ENCODE results near the gene OR1F1. TPM values are rescaled to one million over a fixed set of nuclear protein-coding genes. Genes with fewer than 3 reads are reported as not detected.
"Not testable (repeated sequence)": the region's sequence is repeated elsewhere in the genome, so short reads cannot be mapped to it uniquely, and the experiment has no call there.

Gene OR1F1
- total and polyA plus RNA-seq, 2 donors, result 0.02 TPM; not detected in 1

- 85% methylated on average over 8 of the region's 8 CpGs for WGBS
- peaks cover 0 to 20% of the 10 kb centered on the region in 2 donors for H3K9me3 ChIP-seq (ENCODE audit: control insufficient read depth in 2 of 2, insufficient read depth in 1 of 2, low read length in 1 of 2)
- DNase-seq (ENCODE audit: low read depth in 6 of 9, low spot score in 9 of 9), result no peak
- no peak overlapping the region for H3K4me3 ChIP-seq (ENCODE audit: low read length in 2 of 2)
- H3K27ac ChIP-seq (ENCODE audit: low read depth in 1 of 2, low read length in 1 of 2), result no peak overlapping the region
- peaks cover 77 to 100% of the 10 kb centered on the region in 2 donors for H3K27me3 ChIP-seq (ENCODE audit: control insufficient read depth in 2 of 2, insufficient read depth in 1 of 2, low read length in 1 of 2)
- no peaks in the 10 kb centered on the region for H3K36me3 ChIP-seq (ENCODE audit: control insufficient read depth in 2 of 2, insufficient read depth in 2 of 2, low read length in 1 of 2)
- peaks cover 0 to 8% of the 10 kb centered on the region in 2 donors for H3K4me1 ChIP-seq (ENCODE audit: control insufficient read depth in 2 of 2, insufficient read depth in 2 of 2, low read length in 2 of 2)
These were observed 8.4 kb upstream of the OR1F1 start for GRCh38 chr16:3179651-3180050.

- H3K9me3 ChIP-seq (ENCODE audit: control insufficient read depth in 2 of 2, insufficient read depth in 1 of 2, low read length in 1 of 2), result peaks cover 0 to 15% of the 10 kb centered on the region in 2 donors
- peaks cover 0 to 8% of the 10 kb centered on the region in 2 donors for H3K4me1 ChIP-seq (ENCODE audit: control insufficient read depth in 2 of 2, insufficient read depth in 2 of 2, low read length in 2 of 2)
- DNase-seq (ENCODE audit: low read depth in 6 of 9, low spot score in 9 of 9), result no peak
- H3K27me3 ChIP-seq (ENCODE audit: control insufficient read depth in 2 of 2, insufficient read depth in 1 of 2, low read length in 1 of 2), result peaks cover 71 to 100% of the 10 kb centered on the region in 2 donors
- no peak overlapping the region for H3K27ac ChIP-seq (ENCODE audit: low read depth in 1 of 2, low read length in 1 of 2)
- H3K36me3 ChIP-seq (ENCODE audit: control insufficient read depth in 2 of 2, insufficient read depth in 2 of 2, low read length in 1 of 2), result no peaks in the 10 kb centered on the region
- H3K4me3 ChIP-seq (ENCODE audit: low read length in 2 of 2), result no peak overlapping the region
- 29% methylated on average over 21 of the region's 21 CpGs for WGBS
These were observed 7.5 kb upstream of the OR1F1 start for GRCh38 chr16:3180445-3180878.

DNA sequence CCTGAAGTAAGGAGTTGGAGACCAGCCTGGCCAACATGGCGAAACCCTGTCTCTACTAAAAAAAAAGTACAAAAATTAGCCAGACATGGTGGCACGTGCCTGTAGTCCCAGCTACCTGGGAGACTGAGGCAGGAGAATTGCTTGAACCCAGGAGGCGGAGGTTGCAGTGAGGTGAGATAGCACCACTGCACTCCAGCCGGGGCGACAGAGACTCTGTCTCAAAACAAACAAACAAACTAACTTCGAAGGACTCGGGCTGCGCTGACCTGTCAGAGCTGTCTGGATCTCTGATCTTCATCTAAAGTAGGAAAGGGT lies 5.8 kb upstream of the OR1F1 start:
- not testable (repeated sequence) for H3K4me3 ChIP-seq (ENCODE audit: low read length in 2 of 2); DNase-seq (ENCODE audit: low read depth in 6 of 9, low spot score in 9 of 9); H3K36me3 ChIP-seq (ENCODE audit: control insufficient read depth in 2 of 2, insufficient read depth in 2 of 2, low read length in 1 of 2); H3K27ac ChIP-seq (ENCODE audit: low read depth in 1 of 2, low read length in 1 of 2); H3K4me1 ChIP-seq (ENCODE audit: control insufficient read depth in 2 of 2, insufficient read depth in 2 of 2, low read length in 2 of 2)
- WGBS, result 48% methylated on average over 8 of the region's 8 CpGs
- peaks cover 73 to 100% of the 10 kb centered on the region in 2 donors for H3K27me3 ChIP-seq (ENCODE audit: control insufficient read depth in 2 of 2, insufficient read depth in 1 of 2, low read length in 1 of 2)
- peaks cover 0 to 15% of the 10 kb centered on the region in 2 donors for H3K9me3 ChIP-seq (ENCODE audit: control insufficient read depth in 2 of 2, insufficient read depth in 1 of 2, low read length in 1 of 2)

- H3K9me3 ChIP-seq (ENCODE audit: control insufficient read depth in 2 of 2, insufficient read depth in 1 of 2, low read length in 1 of 2), result peaks cover 0 to 15% of the 10 kb centered on the region in 2 donors
- H3K27ac ChIP-seq (ENCODE audit: low read depth in 1 of 2, low read length in 1 of 2), result no peak overlapping the region
- peaks cover 74 to 100% of the 10 kb centered on the region in 2 donors for H3K27me3 ChIP-seq (ENCODE audit: control insufficient read depth in 2 of 2, insufficient read depth in 1 of 2, low read length in 1 of 2)
- peaks cover 0 to 8% of the 10 kb centered on the region in 2 donors for H3K4me1 ChIP-seq (ENCODE audit: control insufficient read depth in 2 of 2, insufficient read depth in 2 of 2, low read length in 2 of 2)
- H3K4me3 ChIP-seq (ENCODE audit: low read length in 2 of 2), result no peak overlapping the region
- WGBS, result 3% methylated on average over 72 of the region's 72 CpGs
- H3K36me3 ChIP-seq (ENCODE audit: control insufficient read depth in 2 of 2, insufficient read depth in 2 of 2, low read length in 1 of 2), result no peaks in the 10 kb centered on the region
- DNase-seq (ENCODE audit: low read depth in 6 of 9, low spot score in 9 of 9), result no peak
These were observed 5.2 kb upstream of the OR1F1 start for GRCh38 chr16:3182608-3183444.

DNA sequence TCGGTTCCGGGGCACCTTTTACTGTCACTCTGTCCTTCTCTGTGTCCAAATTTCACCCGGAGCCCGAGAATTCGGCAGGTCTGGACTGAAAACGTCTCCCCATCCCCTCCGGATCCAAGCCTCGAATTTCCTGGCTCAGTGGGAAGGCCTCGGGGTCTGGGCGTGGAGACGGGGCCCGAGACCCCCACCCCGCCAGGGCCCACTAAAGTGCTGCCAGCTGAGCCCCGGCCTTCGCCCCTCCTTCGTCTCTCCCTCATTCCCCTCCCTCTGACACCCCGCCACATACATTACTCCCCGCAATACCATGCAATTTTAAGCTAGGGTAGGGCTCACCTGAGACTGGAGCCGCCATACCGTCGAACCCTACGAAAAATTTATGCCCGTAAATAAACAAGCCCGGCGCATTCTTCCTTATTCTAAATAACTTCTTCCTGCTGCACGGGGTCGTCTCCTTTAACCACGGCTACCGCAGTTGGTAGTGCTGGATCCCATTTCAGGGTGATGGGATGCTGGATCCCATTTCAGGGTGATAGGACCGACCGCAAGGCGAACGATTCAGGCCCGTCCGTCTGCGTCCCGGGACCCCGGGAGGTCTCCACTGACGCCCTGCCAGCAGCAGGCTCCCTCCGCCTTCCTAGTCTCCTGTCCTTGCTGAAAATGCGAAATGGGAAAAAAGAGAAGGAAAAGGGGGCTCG lies 4.4 kb upstream of the OR1F1 start:
- no peak overlapping the region for H3K4me3 ChIP-seq (ENCODE audit: low read length in 2 of 2)
- H3K36me3 ChIP-seq (ENCODE audit: control insufficient read depth in 2 of 2, insufficient read depth in 2 of 2, low read length in 1 of 2), result no peaks in the 10 kb centered on the region
- H3K27ac ChIP-seq (ENCODE audit: low read depth in 1 of 2, low read length in 1 of 2), result no peak overlapping the region
- no peak for DNase-seq (ENCODE audit: low read depth in 6 of 9, low spot score in 9 of 9)
- peaks cover 0 to 12% of the 10 kb centered on the region in 2 donors for H3K4me1 ChIP-seq (ENCODE audit: control insufficient read depth in 2 of 2, insufficient read depth in 2 of 2, low read length in 2 of 2)
- H3K27me3 ChIP-seq (ENCODE audit: control insufficient read depth in 2 of 2, insufficient read depth in 1 of 2, low read length in 1 of 2), result peaks cover 79 to 100% of the 10 kb centered on the region in 2 donors
- H3K9me3 ChIP-seq (ENCODE audit: control insufficient read depth in 2 of 2, insufficient read depth in 1 of 2, low read length in 1 of 2), result peaks cover 0 to 15% of the 10 kb centered on the region in 2 donors
- 9% methylated on average over 42 of the region's 42 CpGs for WGBS

- no peak overlapping the region for H3K27ac ChIP-seq (ENCODE audit: low read depth in 1 of 2, low read length in 1 of 2)
- H3K4me1 ChIP-seq (ENCODE audit: control insufficient read depth in 2 of 2, insufficient read depth in 2 of 2, low read length in 2 of 2), result peaks cover 0 to 18% of the 10 kb centered on the region in 2 donors
- peaks cover 2 to 28% of the 10 kb centered on the region in 2 donors for H3K9me3 ChIP-seq (ENCODE audit: control insufficient read depth in 2 of 2, insufficient read depth in 1 of 2, low read length in 1 of 2)
- WGBS, result 80% methylated on average over 23 of the region's 23 CpGs
- peaks cover 80 to 100% of the 10 kb centered on the region in 2 donors for H3K27me3 ChIP-seq (ENCODE audit: control insufficient read depth in 2 of 2, insufficient read depth in 1 of 2, low read length in 1 of 2)
- H3K36me3 ChIP-seq (ENCODE audit: control insufficient read depth in 2 of 2, insufficient read depth in 2 of 2, low read length in 1 of 2), result no peaks in the 10 kb centered on the region
- DNase-seq (ENCODE audit: low read depth in 6 of 9, low spot score in 9 of 9), result no peak
- no peak overlapping the region for H3K4me3 ChIP-seq (ENCODE audit: low read length in 2 of 2)
These were observed 886 bp upstream of the OR1F1 start for GRCh38 chr16:3186946-3187690.

DNA sequence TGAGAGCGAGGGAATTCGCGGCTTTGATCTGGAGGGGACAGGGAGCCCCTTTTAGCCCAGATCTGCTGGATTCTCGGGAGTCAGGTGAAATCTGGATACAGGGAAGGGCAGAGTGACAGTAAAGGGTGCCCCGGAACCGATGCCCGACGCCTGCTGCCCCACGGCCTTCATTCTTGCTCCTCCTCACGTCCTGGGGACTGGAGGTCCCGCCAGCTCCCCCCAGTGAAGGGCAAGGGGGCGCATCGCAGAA lies 596 bp downstream of the OR1F1 start:
- H3K27ac ChIP-seq (ENCODE audit: low read depth in 1 of 2, low read length in 1 of 2), result no peak overlapping the region
- H3K4me3 ChIP-seq (ENCODE audit: low read length in 2 of 2), result no peak overlapping the region
- peaks cover 5 to 32% of the 10 kb centered on the region in 2 donors for H3K9me3 ChIP-seq (ENCODE audit: control insufficient read depth in 2 of 2, insufficient read depth in 1 of 2, low read length in 1 of 2)
- H3K4me1 ChIP-seq (ENCODE audit: control insufficient read depth in 2 of 2, insufficient read depth in 2 of 2, low read length in 2 of 2), result peaks cover 0 to 10% of the 10 kb centered on the region in 2 donors
- no peak for DNase-seq (ENCODE audit: low read depth in 6 of 9, low spot score in 9 of 9)
- WGBS, result 5% methylated on average over 13 of the region's 13 CpGs
- H3K36me3 ChIP-seq (ENCODE audit: control insufficient read depth in 2 of 2, insufficient read depth in 2 of 2, low read length in 1 of 2), result no peaks in the 10 kb centered on the region
- H3K27me3 ChIP-seq (ENCODE audit: control insufficient read depth in 2 of 2, insufficient read depth in 1 of 2, low read length in 1 of 2), result peaks cover 79 to 100% of the 10 kb centered on the region in 2 donors

DNA sequence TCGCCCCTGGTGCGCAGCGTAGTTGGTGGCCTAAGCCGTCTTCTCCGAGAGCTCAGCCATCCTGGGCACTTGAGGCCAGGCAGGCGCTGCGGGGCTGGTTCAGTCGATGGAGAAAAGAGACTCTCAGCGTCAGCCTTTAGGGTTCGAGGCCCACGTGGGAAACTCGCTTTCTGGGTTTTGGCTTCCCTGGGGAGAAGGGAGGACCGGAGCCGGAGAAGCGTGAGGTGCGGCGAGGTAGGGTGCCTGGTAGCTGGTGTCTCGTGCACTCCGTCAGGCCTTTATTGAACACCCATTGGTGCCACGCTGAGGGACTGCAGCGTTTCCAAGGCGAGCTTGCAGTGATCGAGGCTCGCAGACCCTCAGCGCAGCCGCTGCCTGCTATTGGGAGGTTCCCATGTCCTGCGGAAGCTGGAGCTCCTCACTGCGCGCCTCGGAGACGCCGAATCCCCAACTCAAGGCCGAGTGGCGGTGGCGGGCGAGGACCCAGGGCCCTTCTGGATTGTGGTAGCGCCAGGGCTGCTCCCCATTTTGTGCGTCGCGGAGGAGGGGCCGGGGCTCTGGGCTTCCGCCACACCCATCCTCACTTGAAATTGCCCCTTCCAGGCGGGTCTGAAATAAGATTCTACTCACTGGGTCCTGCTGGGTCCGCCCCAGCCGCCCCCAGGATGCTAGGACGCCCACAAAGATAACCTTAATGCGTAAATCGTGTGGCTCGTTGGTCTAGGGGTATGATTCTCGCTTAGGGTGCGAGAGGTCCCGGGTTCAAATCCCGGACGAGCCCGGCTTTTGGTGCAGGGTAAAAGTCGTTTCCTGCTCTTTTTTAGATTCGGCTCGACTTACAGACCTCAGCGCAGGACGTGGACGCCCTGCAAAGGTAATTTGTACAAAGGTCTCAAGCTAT lies 1.2 kb downstream of the OR1F1 start:
- Histone ChIP-seq H3K27me3 (ENCODE audit: control insufficient read depth in 2 of 2, insufficient read depth in 1 of 2, low read length in 1 of 2) (peaks cover 79 to 100% of the 10 kb centered on the region in 2 donors), H3K4me1 (ENCODE audit: control insufficient read depth in 2 of 2, insufficient read depth in 2 of 2, low read length in 2 of 2) (peaks cover 0 to 10% of the 10 kb centered on the region in 2 donors), H3K4me3 (ENCODE audit: low read length in 2 of 2) (no peak overlapping the region), H3K9me3 (ENCODE audit: control insufficient read depth in 2 of 2, insufficient read depth in 1 of 2, low read length in 1 of 2) (peaks cover 5 to 29% of the 10 kb centered on the region in 2 donors), H3K36me3 (ENCODE audit: control insufficient read depth in 2 of 2, insufficient read depth in 2 of 2, low read length in 1 of 2) (no peaks in the 10 kb centered on the region), H3K27ac (ENCODE audit: low read depth in 1 of 2, low read length in 1 of 2) (no peak overlapping the region)
- no peak for DNase-seq (ENCODE audit: low read depth in 6 of 9, low spot score in 9 of 9)
- 5% methylated on average over 61 of the region's 61 CpGs for WGBS
